AG04449 (cell line): ENCODE data around the gene CCNI.

Experiments
- CTCF ChIA-PET: fragments of 350-600 bp; formaldehyde crosslinking; extraction: SDS; loops from one replicate; lab custom pipeline; 2021; ENCODE audit warnings: antibody characterized with exemption; lab: Yijun Ruan, JAX
- POLR2A ChIA-PET: fragments of 400-600, 350-600 bp; formaldehyde crosslinking; extraction: SDS; loops from one replicate; lab custom pipeline; 2020; ENCODE audit warnings: antibody characterized with exemption, inconsistent platforms; lab: Yijun Ruan, JAX
- DNase-seq: peaks from one replicate; pipeline ENCODE4 v3.0.0-alpha.2; 2010; ENCODE audit warnings: low read depth, low spot score
- H3K4me3 ChIP-seq: 2 replicates; pipeline ENCODE4 v1.5.1; 2011; ENCODE audit warnings: low read depth, mild to moderate bottlenecking, control low read depth, low read length
- TF ChIP-seq, protein P1 (sequence below): IDR thresholded peaks from one replicate; pipeline ENCODE4 v1.5.1; 2011; ENCODE audit warnings: mild to moderate bottlenecking, moderate library complexity, low read length, control low read depth, inconsistent platforms; ENCODE audit not compliant: insufficient read depth; ENCODE audit errors: missing control alignments

The CCNI gene

DNA sequence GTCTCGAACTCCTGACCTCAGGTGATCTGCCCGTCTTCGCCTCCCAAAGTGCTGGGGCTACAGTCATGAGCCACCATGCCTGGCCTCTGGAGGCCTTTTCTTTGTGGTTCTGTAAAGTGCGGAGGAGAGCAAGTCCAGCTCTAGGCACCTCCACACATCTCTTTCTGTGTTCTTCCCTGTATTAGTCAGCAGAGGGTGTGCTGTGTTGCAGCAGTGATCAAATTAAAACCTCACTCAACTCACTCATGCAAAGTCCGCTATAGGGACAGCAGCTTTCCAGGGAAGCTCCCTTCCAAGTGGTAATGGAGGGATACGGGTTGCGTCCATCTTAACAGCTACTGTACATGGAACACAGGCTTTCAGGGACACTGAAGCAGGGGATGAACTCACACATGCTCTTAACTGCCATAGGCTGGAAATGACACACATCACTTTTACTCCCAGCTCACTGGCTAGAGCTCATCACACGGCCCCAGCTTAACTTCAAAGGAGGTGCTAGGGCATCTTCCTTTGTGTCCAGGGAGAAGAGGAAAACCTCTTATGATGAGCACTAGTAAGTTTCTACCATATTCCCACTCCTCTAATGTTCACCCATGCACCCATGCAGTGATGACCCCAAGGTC is 45.2 kb upstream of the CCNI start:
- POLR2A ChIA-PET = no interaction called here
- H3K4me3 ChIP-seq = no peak overlapping the region
- TF ChIP-seq, protein P1, sequence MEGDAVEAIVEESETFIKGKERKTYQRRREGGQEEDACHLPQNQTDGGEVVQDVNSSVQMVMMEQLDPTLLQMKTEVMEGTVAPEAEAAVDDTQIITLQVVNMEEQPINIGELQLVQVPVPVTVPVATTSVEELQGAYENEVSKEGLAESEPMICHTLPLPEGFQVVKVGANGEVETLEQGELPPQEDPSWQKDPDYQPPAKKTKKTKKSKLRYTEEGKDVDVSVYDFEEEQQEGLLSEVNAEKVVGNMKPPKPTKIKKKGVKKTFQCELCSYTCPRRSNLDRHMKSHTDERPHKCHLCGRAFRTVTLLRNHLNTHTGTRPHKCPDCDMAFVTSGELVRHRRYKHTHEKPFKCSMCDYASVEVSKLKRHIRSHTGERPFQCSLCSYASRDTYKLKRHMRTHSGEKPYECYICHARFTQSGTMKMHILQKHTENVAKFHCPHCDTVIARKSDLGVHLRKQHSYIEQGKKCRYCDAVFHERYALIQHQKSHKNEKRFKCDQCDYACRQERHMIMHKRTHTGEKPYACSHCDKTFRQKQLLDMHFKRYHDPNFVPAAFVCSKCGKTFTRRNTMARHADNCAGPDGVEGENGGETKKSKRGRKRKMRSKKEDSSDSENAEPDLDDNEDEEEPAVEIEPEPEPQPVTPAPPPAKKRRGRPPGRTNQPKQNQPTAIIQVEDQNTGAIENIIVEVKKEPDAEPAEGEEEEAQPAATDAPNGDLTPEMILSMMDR = no peak
- CTCF ChIA-PET = interaction anchor here (0.5 to 1.1 kb wide), 4 partner anchors 11 to 83 kb away, joined by 3 to 6 read pairs (median 4); no protein-coding TSS in a partner anchor
- no peak for DNase-seq

GRCh38 chr4:77117721-77118120 is 41.9 kb upstream of the CCNI start:
- no peak overlapping the region for H3K4me3 ChIP-seq
- CTCF ChIA-PET = interaction anchor here (0.9 kb wide), 1 partner anchor 18 kb away, joined by 3 read pairs; no protein-coding TSS in a partner anchor
- DNase-seq = no peak
- TF ChIP-seq, protein P1 = no peak
- POLR2A ChIA-PET = no interaction called here

- ChIA-PET POLR2A (no interaction called here), CTCF (interaction anchor here (1.6 kb wide), 1 partner anchor 20 kb away, joined by 4 read pairs; no protein-coding TSS in a partner anchor)
- DNase-seq = no peak
- TF ChIP-seq, protein P1 = no peak
- H3K4me3 ChIP-seq = no peak overlapping the region
Observed at GRCh38 chr4:77113069-77113468, 37.3 kb upstream of the CCNI start.

- CTCF ChIA-PET = interaction anchor here (1.4 to 2.8 kb wide), 3 partner anchors 14 to 93 kb away, joined by 3 to 14 read pairs (median 8); no protein-coding TSS in a partner anchor
- POLR2A ChIA-PET = no interaction called here
- TF ChIP-seq, protein P1 = no peak
- no peak overlapping the region for H3K4me3 ChIP-seq
- DNase-seq = no peak
Observed at GRCh38 chr4:77110730-77111129, 34.9 kb upstream of the CCNI start.

DNA sequence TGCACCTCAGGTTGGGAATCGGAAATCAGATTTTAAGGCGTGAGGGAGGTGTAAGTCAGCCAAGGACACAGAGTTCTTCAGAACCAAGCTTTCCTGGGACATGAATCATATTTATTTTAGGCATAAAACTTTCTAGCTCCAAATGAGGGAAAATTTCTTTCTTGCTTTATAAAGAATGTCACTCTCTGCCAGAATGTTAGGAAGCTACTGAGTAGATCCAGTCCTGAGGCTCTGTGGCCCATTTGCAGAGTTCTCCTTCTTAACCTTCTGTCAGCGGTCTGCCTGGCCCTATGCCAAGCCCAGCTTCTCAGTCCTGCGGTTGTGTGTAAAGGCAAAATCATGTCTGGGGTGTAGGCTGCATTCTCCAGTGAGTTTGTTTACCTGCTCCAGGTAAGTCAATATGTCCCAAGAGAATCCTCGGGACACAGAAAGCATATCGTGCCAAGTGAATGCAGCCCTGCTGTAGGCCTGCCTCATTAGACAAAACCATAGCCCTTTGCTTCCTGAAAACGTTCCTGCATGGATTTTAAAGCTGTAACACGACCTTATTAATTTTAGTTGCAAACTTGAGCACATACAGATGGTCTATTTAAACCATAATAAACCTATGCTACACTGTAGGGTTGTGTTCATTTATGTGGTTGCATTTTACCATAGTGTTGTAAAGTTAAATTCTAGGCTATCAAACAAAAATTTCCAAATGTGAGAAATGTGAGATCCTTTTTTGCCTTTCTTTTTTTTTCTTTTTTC is 29.2 kb upstream of the CCNI start:
- DNase-seq = no peak
- TF ChIP-seq, protein P1 = no peak
- CTCF ChIA-PET = interaction anchor here (2.0 to 6.5 kb wide), 2 partner anchors 11 to 99 kb away, joined by 13 to 62 read pairs; no protein-coding TSS in a partner anchor
- no peak overlapping the region for H3K4me3 ChIP-seq
- POLR2A ChIA-PET = no interaction called here

- TF ChIP-seq, protein P1 = no peak
- H3K4me3 ChIP-seq = no peak overlapping the region
- no peak for DNase-seq
- ChIA-PET CTCF (interaction anchor here (2.0 to 6.5 kb wide), 2 partner anchors 10 to 100 kb away, joined by 13 to 62 read pairs; no protein-coding TSS in a partner anchor), POLR2A (no interaction called here)
Observed at GRCh38 chr4:77104388-77104787, 28.6 kb upstream of the CCNI start.
